IPS-15b (cell line): ENCODE measurements around the gene NECTIN2.

Experiments used
- H3K27me3 ChIP-seq: one replicate; pipeline ENCODE4 v1.6.1; 2013; ENCODE audit warnings: low read length; ENCODE audit not compliant: control insufficient read depth, insufficient read depth
- H3K36me3 ChIP-seq: one replicate; pipeline ENCODE4 v1.6.1; 2013; ENCODE audit warnings: low read length; ENCODE audit not compliant: control insufficient read depth, insufficient read depth
- H3K4me1 ChIP-seq: one replicate; pipeline ENCODE4 v1.6.1; 2013; ENCODE audit warnings: mild to moderate bottlenecking, low read length; ENCODE audit not compliant: control insufficient read depth, insufficient read depth
- H3K4me3 ChIP-seq: one replicate; pipeline ENCODE4 v1.5.1; 2013; ENCODE audit warnings: low read depth, low read length
- H3K9ac ChIP-seq: one replicate; pipeline ENCODE4 v1.6.1; 2013; ENCODE audit warnings: low read depth, mild to moderate bottlenecking, low read length
- H3K9me3 ChIP-seq: one replicate; pipeline ENCODE4 v1.6.1; 2013; ENCODE audit warnings: mild to moderate bottlenecking, low read length; ENCODE audit not compliant: control insufficient read depth, insufficient read depth

The NECTIN2 gene

GRCh38 chr19:44865196-44865767, 19.2 kb downstream of the NECTIN2 start:
- Histone ChIP-seq H3K27me3 (no peaks in the 10 kb centered on the region), H3K36me3 (peaks cover 21% of the 10 kb centered on the region), H3K4me3 (no peak overlapping the region), H3K9me3 (no peaks in the 10 kb centered on the region), H3K4me1 (no peaks in the 10 kb centered on the region), H3K9ac (no peak overlapping the region)

- H3K9me3 ChIP-seq = no peaks in the 10 kb centered on the region
- H3K4me3 ChIP-seq = no peak overlapping the region
- no peaks in the 10 kb centered on the region for H3K4me1 ChIP-seq
- H3K9ac ChIP-seq = no peak overlapping the region
- peaks cover 23% of the 10 kb centered on the region for H3K36me3 ChIP-seq
- H3K27me3 ChIP-seq = no peaks in the 10 kb centered on the region
Measured at GRCh38 chr19:44866664-44867063, 20.6 kb downstream of the NECTIN2 start.

- H3K4me3 ChIP-seq = no peak overlapping the region
- H3K9me3 ChIP-seq = no peaks in the 10 kb centered on the region
- H3K4me1 ChIP-seq = no peaks in the 10 kb centered on the region
- H3K27me3 ChIP-seq = no peaks in the 10 kb centered on the region
- no peak overlapping the region for H3K9ac ChIP-seq
- peaks cover 32% of the 10 kb centered on the region for H3K36me3 ChIP-seq
Measured at GRCh38 chr19:44867578-44867977, 21.5 kb downstream of the NECTIN2 start.

GRCh38 chr19:44869733-44870470, 23.8 kb downstream of the NECTIN2 start:
- no peaks in the 10 kb centered on the region for H3K4me1 ChIP-seq
- H3K4me3 ChIP-seq = no peak overlapping the region
- peaks cover 55% of the 10 kb centered on the region for H3K36me3 ChIP-seq
- H3K27me3 ChIP-seq = no peaks in the 10 kb centered on the region
- no peaks in the 10 kb centered on the region for H3K9me3 ChIP-seq
- H3K9ac ChIP-seq = no peak overlapping the region

- Histone ChIP-seq H3K9ac (no peak overlapping the region), H3K36me3 (peaks cover 59% of the 10 kb centered on the region)
Measured at GRCh38 chr19:44871809-44872208, 25.7 kb downstream of the NECTIN2 start.

GRCh38 chr19:44872661-44873060, 26.6 kb downstream of the NECTIN2 start:
- peaks cover 63% of the 10 kb centered on the region for H3K36me3 ChIP-seq
- H3K4me1 ChIP-seq = peaks cover 2% of the 10 kb centered on the region

More at GRCh38 chr19:44871809-44872208, 25.7 kb downstream of the NECTIN2 start:
- Histone ChIP-seq H3K27me3 (no peaks in the 10 kb centered on the region), H3K9me3 (no peaks in the 10 kb centered on the region), H3K4me1 (no peaks in the 10 kb centered on the region), H3K4me3 (no peak overlapping the region)

GRCh38 chr19:44874317-44874716, 28.2 kb downstream of the NECTIN2 start:
- no peak overlapping the region for H3K9ac ChIP-seq
- H3K4me3 ChIP-seq = no peak overlapping the region
- H3K9me3 ChIP-seq = no peaks in the 10 kb centered on the region
- H3K36me3 ChIP-seq = peaks cover 72% of the 10 kb centered on the region
- peaks cover 7% of the 10 kb centered on the region for H3K4me1 ChIP-seq
- H3K27me3 ChIP-seq = no peaks in the 10 kb centered on the region

More at GRCh38 chr19:44872661-44873060, 26.6 kb downstream of the NECTIN2 start:
- Histone ChIP-seq H3K4me3 (no peak overlapping the region), H3K9me3 (no peaks in the 10 kb centered on the region), H3K27me3 (no peaks in the 10 kb centered on the region), H3K9ac (no peak overlapping the region)

GRCh38 chr19:44875666-44876451, 29.8 kb downstream of the NECTIN2 start:
- Histone ChIP-seq H3K4me1 (peaks cover 9% of the 10 kb centered on the region), H3K9ac (peak overlapping the region; percentile 37), H3K36me3 (peaks cover 72% of the 10 kb centered on the region), H3K27me3 (no peaks in the 10 kb centered on the region), H3K4me3 (no peak overlapping the region), H3K9me3 (no peaks in the 10 kb centered on the region)

GRCh38 chr19:44876930-44877535, 30.9 kb downstream of the NECTIN2 start:
- Histone ChIP-seq H3K9me3 (no peaks in the 10 kb centered on the region), H3K36me3 (peaks cover 66% of the 10 kb centered on the region), H3K4me3 (no peak overlapping the region), H3K4me1 (peaks cover 9% of the 10 kb centered on the region), H3K9ac (no peak overlapping the region), H3K27me3 (no peaks in the 10 kb centered on the region)

- Histone ChIP-seq H3K27me3 (no peaks in the 10 kb centered on the region), H3K9me3 (no peaks in the 10 kb centered on the region), H3K4me3 (no peak overlapping the region), H3K36me3 (peaks cover 55% of the 10 kb centered on the region), H3K9ac (no peak overlapping the region), H3K4me1 (peaks cover 14% of the 10 kb centered on the region)
Measured at GRCh38 chr19:44878120-44878865, 32.2 kb downstream of the NECTIN2 start.
